HG02623 (cell line): ENCODE data around the gene RANBP3.
"Not testable (repeated sequence)": the region's sequence is repeated elsewhere in the genome, so short reads cannot be mapped to it uniquely, and the experiment has no call there.

ENCODE experiments used
- ATAC-seq: cut with Tn5 transposase; IDR thresholded peaks from one replicate; pipeline ENCODE4 v1.9.1; 2021; ENCODE audit warnings: moderate library complexity; ENCODE audit not compliant: unreplicated experiment

RANBP3 gene

GRCh38 chr19:5890099-5890498, 87.8 kb downstream of the RANBP3 start:
- ATAC-seq = no peak

- ATAC-seq = no peak
Observed at GRCh38 chr19:5889288-5889971, 88.5 kb downstream of the RANBP3 start.

- not testable (repeated sequence) for ATAC-seq
Observed at GRCh38 chr19:5884065-5884811, 93.7 kb downstream of the RANBP3 start.

GRCh38 chr19:5883157-5883873, 94.6 kb downstream of the RANBP3 start:
- ATAC-seq = not testable (repeated sequence)

GRCh38 chr19:5882421-5882968, 95.4 kb downstream of the RANBP3 start:
- no peak for ATAC-seq

GRCh38 chr19:5881543-5882299, 96.2 kb downstream of the RANBP3 start:
- ATAC-seq = no peak

- no peak for ATAC-seq
Observed at GRCh38 chr19:5880604-5881078, 97.3 kb downstream of the RANBP3 start.

- no peak for ATAC-seq
Observed at GRCh38 chr19:5880196-5880595, 97.7 kb downstream of the RANBP3 start.

GRCh38 chr19:5877882-5878281, 100.1 kb downstream of the RANBP3 start:
- ATAC-seq = no peak

- ATAC-seq = no peak
Observed at GRCh38 chr19:5877427-5877826, 100.5 kb downstream of the RANBP3 start.

- ATAC-seq = not testable (repeated sequence)
Observed at GRCh38 chr19:5874496-5874895, 103.4 kb downstream of the RANBP3 start.

- no peak for ATAC-seq
Observed at GRCh38 chr19:5873617-5874199, 104.2 kb downstream of the RANBP3 start.

GRCh38 chr19:5870986-5871394, 107.0 kb downstream of the RANBP3 start:
- no peak for ATAC-seq

- ATAC-seq = no peak
Observed at GRCh38 chr19:5867201-5868136, 110.5 kb downstream of the RANBP3 start.
